MCF 10A (cell line): Measurements from ENCODE around the gene TMEM52B. TPM values are rescaled to one million over a fixed set of nuclear protein-coding genes. Genes with fewer than 3 reads are reported as not detected.
A peak's percentile ranks its signal among the peaks of the same experiment; 100 is the strongest.

ENCODE experiments used
- BruUV-seq: library from RNA; stranded (reverse); fragments of 400-500 nt; replicated peaks from 2 replicates; lab custom pipeline; 2021; lab: Mats Ljungman, UMichigan
- CTCF ChIA-PET: fragments of 300-600 bp; sonication (Branson Sonifier 250); formaldehyde crosslinking; extraction: SDS; loops from one replicate; lab custom pipeline; 2021; ENCODE audit warnings: antibody characterized with exemption, inconsistent platforms; lab: Yijun Ruan, JAX
- POLR2A ChIA-PET: fragments of 300-600, 350-650 bp; sonication (Branson Sonifier 250); formaldehyde crosslinking; extraction: SDS; loops from one replicate; lab custom pipeline; 2020; ENCODE audit warnings: antibody characterized with exemption, inconsistent platforms; lab: Yijun Ruan, JAX
- DNase-seq: peaks from one replicate; pipeline ENCODE4 v3.0.0-alpha.2; 2018; ENCODE audit not compliant: unreplicated experiment
- H3K27ac Mint-ChIP-seq: one replicate; pipeline ENCODE4 v1.8.0; 2022; ENCODE audit warnings: mild to moderate bottlenecking, low read depth, mixed read lengths; ENCODE audit not compliant: unreplicated experiment
- H3K27me3 Mint-ChIP-seq: one replicate; pipeline ENCODE4 v1.8.0; 2022; ENCODE audit warnings: mixed read lengths; ENCODE audit not compliant: insufficient read depth, unreplicated experiment
- H3K36me3 Mint-ChIP-seq: one replicate; pipeline ENCODE4 v1.8.0; 2022; ENCODE audit warnings: mild to moderate bottlenecking, moderate library complexity, mixed read lengths; ENCODE audit not compliant: insufficient read depth, unreplicated experiment
- H3K4me1 Mint-ChIP-seq: one replicate; pipeline ENCODE4 v1.8.0; 2022; ENCODE audit warnings: mixed read lengths; ENCODE audit not compliant: insufficient read depth, unreplicated experiment
- H3K4me3 Mint-ChIP-seq: one replicate; pipeline ENCODE4 v1.8.0; 2022; ENCODE audit warnings: mild to moderate bottlenecking, moderate library complexity, mixed read lengths; ENCODE audit not compliant: unreplicated experiment
- H3K9me3 Mint-ChIP-seq: one replicate; pipeline ENCODE4 v1.8.0; 2022; ENCODE audit warnings: mixed read lengths; ENCODE audit not compliant: unreplicated experiment
- CTCF ChIP-seq: fragments of 200-600 bp; IDR thresholded peaks from one replicate; pipeline ENCODE4 v1.8.0; 2022; ENCODE audit warnings: antibody characterized with exemption, mild to moderate bottlenecking; ENCODE audit not compliant: unreplicated experiment
- intact Hi-C: fragments of 100-400 bp; cut with micrococcal nuclease; formaldehyde crosslinking; loops from 2 replicates; pipeline ENCODE4 v1.14.1; 2022
- total RNA-seq: library from RNA; stranded (reverse); gene quantifications from 2 replicates; pipeline ENCODE4 v1.2.3, GENCODE V29; 2022

The TMEM52B gene
- total RNA-seq, 1 experiment from 2014 or later, result not detected

GRCh38 chr12:10159280-10159679 is 19.6 kb upstream of the TMEM52B start:
- Mint-ChIP-seq H3K4me1 (peaks cover 7% of the 10 kb centered on the region), H3K36me3 (no peaks in the 10 kb centered on the region), H3K27me3 (no peaks in the 10 kb centered on the region), H3K27ac (no peak overlapping the region), H3K9me3 (no peaks in the 10 kb centered on the region), H3K4me3 (no peak overlapping the region)
- CTCF ChIA-PET, result interaction anchor here (0.8 to 11.8 kb wide), 7 partner anchors 8 to 36 kb away, joined by 4 to 255 read pairs (median 6); no protein-coding TSS in a partner anchor
- DNase-seq, result no peak
- BruUV-seq, result no TSS peak
- intact Hi-C loops, result no loop called here
- POLR2A ChIA-PET, result interaction anchor here (0.6 to 2.1 kb wide), 7 partner anchors 11 to 266 kb away, joined by 3 to 7 read pairs (median 3); no protein-coding TSS in a partner anchor
- no peak for TF ChIP-seq CTCF

- intact Hi-C loops, result no loop called here
- no peaks in the 10 kb centered on the region for H3K27me3 Mint-ChIP-seq
- no peaks in the 10 kb centered on the region for H3K9me3 Mint-ChIP-seq
- DNase-seq, result peak; percentile 49
- BruUV-seq, result no TSS peak
- ChIA-PET POLR2A (interaction anchor here (0.6 to 2.1 kb wide), 12 partner anchors 9 to 436 kb away, joined by 3 to 9 read pairs (median 4); partner anchors contain the start of gene OLR1), CTCF (interaction anchor here (0.5 to 11.8 kb wide), 6 partner anchors 10 to 178 kb away, joined by 3 to 255 read pairs (median 6); no protein-coding TSS in a partner anchor)
- no peak overlapping the region for H3K27ac Mint-ChIP-seq
- H3K4me3 Mint-ChIP-seq, result no peak overlapping the region
- H3K4me1 Mint-ChIP-seq, result peaks cover 7% of the 10 kb centered on the region
- no peak for TF ChIP-seq CTCF
- no peaks in the 10 kb centered on the region for H3K36me3 Mint-ChIP-seq
Measured at GRCh38 chr12:10160617-10161385, 18.0 kb upstream of the TMEM52B start.

GRCh38 chr12:10163084-10163483 is 15.7 kb upstream of the TMEM52B start:
- intact Hi-C loops, result no loop called here
- Mint-ChIP-seq H3K4me3 (no peak overlapping the region), H3K27me3 (no peaks in the 10 kb centered on the region), H3K27ac (no peak overlapping the region), H3K4me1 (peaks cover 12% of the 10 kb centered on the region), H3K36me3 (no peaks in the 10 kb centered on the region), H3K9me3 (no peaks in the 10 kb centered on the region)
- POLR2A ChIA-PET, result no interaction called here
- no peak for DNase-seq
- CTCF ChIA-PET, result interaction anchor here (0.6 to 2.6 kb wide), 3 partner anchors 10 to 1184 kb away, joined by 4 to 12 read pairs (median 7); no protein-coding TSS in a partner anchor
- no TSS peak for BruUV-seq
- TF ChIP-seq CTCF, result no peak

GRCh38 chr12:10165421-10165820 is 13.4 kb upstream of the TMEM52B start:
- Mint-ChIP-seq H3K27ac (no peak overlapping the region), H3K4me3 (no peak overlapping the region), H3K4me1 (peaks cover 21% of the 10 kb centered on the region), H3K27me3 (no peaks in the 10 kb centered on the region), H3K36me3 (no peaks in the 10 kb centered on the region), H3K9me3 (no peaks in the 10 kb centered on the region)
- POLR2A ChIA-PET, result no interaction called here
- no peak for DNase-seq
- no TSS peak for BruUV-seq
- no peak for TF ChIP-seq CTCF
- CTCF ChIA-PET, result interaction anchor here (0.6 to 2.6 kb wide), 2 partner anchors 12 to 209 kb away, joined by 5 to 12 read pairs; no protein-coding TSS in a partner anchor
- intact Hi-C loops, result no loop called here
